C4-2B (cell line): ENCODE results near the gene DNAH6.

Source experiments
- CTCF ChIP-seq: fragments of 450-650 bp; conservative IDR thresholded peaks from 2 replicates; pipeline ENCODE4 v1.5.1; 2017; ENCODE audit warnings: mild to moderate bottlenecking
- ZFX ChIP-seq: fragments of 450-650 bp; IDR thresholded peaks from 2 replicates; pipeline ENCODE4 v1.6.1; 2017

GRCh38 chr2:84519332-84519957, 3.1 kb downstream of the DNAH6 start:
- TF ChIP-seq CTCF (no peak), ZFX (no peak)
